COR-L47 (cell line): ENCODE measurements around the gene CNPY1.

ENCODE experiments used
- DNase-seq: peaks from one replicate; lab custom pipeline; 2025; lab: John Stamatoyannopoulos, UW

The CNPY1 gene

DNA sequence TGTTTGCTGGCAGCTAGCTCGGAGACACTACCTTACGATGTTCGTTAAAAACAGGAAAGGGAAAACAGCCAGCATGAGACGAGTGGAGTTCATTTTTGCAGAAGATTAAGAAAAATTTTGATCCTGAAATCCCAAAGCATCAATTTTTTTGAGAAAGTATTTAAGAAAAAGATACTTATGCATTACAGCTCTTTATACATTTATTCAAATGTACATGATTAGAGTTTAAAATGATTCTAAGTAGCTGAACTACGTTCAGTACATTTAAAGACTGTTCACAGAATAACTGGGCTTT, 34.7 kb downstream of the CNPY1 start:
- no peak for DNase-seq

DNA sequence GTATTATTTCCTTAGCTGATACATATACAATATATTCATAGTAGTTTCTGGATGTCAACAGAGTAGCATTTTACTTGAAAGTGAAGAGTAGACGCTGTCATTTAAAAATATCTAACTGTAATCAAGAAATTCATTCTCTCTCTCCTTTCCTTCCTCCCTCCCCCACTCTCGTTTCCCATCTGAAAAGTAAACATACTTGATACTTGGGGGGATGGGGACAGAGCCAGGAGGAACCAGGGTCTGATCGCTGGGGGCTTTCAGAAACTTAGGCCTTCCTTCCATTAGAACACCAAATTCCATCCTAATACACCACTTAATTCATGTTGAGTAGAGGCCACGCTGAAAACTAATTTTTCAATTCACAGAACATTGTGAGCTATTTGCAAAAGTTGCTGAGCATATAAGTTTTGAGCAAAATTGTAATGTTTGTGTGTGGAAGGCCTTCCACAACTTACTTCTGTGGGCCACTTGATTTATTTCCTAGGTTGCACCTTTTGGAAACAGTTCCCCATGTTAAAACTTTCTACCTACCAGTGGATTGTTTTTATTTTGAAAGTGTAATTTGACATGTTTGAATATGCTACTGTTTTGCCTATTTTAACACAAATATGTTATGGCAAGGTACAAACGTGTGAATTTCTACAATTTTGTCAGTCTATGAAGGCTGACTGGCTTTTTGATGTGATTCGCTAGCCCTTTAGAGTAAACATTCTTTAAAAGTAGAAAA, 35.2 kb downstream of the CNPY1 start:
- DNase-seq: no peak

DNA sequence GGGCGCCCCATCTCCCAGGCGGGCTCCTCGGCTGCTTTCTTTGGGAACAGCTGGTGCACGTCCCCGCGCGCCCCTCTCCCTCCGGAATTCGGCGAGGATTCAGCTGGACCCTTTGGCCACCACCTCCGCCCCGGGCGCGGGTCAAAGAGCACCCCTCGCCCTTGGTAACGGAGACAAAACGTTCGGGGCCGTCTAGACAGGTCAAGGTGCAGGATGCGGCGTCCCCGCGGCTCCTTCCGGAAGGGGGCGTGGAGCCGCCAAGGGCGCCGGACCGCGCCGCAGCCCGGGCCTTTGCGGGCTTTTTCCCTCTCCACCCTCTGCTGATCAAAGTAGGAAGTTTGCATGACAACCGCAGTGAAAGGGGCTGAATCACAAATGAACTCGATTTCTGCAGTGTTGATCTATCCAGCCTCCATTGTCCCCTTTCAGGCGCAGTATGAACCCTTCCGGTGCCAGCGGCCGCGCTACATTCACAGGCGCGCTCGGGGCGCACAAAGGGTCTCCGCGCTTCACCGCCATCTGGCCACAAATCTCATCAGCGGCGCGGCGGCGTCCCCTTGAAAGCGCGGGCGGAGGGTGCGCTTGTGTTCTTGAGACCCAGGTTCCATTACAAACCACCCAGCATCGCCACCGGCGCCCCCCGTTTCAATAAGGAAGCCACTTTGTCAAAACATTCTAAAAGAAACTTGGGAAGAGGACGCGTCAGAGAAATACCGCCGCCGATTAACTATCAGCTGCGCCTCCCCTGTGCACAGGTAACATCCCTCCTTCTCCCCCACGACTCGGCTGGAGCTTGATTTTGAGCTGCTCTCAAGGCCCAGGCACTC, 36.4 kb downstream of the CNPY1 start:
- no peak for DNase-seq

DNA sequence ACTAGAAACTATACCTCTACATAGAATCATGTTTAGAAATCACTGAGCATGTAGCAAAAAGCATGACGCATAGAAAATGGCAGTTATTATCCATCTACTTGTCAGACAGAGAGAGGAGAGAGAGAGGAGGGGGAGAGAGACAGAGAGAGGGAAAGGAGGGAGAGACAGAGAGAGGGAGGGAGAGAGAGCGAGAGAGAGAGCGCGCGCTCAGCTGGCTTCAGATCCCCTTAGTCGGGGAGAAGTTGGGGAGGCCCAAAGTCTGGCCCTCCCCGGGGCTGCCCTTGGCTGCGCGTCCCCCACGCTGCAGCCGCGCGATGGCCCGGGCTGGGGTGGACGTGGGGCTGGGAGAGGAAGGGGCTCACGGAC, 37.0 kb downstream of the CNPY1 start:
- no peak for DNase-seq

DNA sequence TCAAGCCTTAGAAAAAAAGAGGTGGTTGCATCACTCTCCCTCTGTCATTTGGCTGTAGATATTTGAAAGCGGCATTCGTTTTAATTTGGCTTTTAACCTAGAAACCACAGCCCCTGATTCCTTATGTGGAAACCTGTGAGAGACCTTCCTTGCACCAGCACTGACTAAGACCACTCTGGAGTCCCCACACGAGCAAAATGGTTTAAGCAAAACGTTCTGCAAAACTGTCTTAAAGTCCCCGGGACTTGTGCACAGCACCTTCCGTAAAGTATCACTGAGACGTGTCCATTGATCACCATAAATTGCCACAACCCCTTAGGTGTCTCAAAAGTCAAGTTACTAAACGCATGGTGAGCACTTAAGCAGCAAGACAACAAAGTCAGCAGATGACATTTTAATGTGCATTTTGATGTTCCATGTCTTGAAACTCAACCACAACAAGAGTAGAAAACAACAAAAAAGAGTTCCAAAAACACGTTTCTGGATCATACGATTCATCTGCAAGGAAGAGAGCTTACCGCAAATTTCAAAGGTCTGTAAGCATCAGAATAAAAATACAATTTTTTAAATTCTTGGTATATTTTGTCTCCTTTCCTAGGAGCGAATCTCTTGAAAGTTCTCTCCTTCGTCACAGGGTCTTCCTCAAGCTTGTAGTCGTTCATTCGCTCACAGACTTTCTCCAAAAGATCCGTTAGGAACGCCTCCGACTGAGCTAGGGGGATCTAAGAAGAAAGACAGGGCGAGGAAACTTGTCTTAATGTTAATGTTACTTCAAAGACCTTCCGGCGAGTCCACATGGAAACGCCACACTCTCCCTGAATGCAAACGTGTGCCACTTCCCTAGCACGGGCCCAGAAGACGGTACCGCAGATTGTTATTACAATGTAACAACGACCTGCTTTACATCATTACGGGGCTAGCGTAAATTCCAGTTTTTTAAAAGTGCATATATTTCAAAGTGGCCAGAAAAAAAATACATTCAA, 37.7 kb downstream of the CNPY1 start:
- no peak for DNase-seq

DNA sequence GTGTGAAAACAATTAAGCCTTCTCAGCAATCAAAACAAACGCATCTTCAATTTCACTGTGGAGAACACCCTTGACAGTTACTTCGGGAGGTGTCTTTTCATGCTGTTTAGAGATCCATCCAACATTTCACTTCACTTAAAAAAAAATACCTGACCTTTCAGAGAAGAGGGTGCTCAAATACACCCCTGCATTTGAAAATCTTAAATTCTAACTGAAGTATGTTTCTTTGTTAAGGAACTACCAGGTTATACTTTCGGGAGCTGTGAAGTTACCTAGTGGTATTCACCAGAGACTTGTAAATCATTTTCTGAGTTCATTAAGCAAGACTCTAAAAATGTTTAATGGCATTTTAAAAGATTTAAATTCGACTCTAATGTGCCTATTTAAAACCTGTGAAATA, 38.8 kb downstream of the CNPY1 start:
- DNase-seq: no peak

DNA sequence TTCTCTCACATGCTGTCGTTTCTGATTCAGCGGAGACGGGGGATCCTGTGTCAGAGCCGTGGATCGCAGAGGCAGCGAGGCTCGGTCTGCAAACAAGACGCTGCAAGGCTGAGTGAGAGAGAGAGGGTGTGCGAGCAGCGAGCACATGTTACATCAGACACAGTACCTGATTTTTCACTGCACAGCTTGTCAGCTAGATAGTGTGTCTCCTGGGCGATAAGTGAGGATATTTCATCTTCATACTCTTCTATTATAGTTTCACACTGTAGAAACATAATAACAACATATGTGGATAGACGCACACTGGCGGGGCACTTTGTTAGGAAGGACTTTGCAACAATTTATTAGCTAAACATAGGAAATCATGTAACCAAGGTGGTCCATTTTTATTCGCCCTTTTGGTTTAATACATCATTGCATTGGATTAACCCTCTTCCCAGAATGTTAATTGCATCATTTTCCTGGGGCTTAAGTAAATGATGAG, 39.5 kb downstream of the CNPY1 start:
- DNase-seq: no peak

DNA sequence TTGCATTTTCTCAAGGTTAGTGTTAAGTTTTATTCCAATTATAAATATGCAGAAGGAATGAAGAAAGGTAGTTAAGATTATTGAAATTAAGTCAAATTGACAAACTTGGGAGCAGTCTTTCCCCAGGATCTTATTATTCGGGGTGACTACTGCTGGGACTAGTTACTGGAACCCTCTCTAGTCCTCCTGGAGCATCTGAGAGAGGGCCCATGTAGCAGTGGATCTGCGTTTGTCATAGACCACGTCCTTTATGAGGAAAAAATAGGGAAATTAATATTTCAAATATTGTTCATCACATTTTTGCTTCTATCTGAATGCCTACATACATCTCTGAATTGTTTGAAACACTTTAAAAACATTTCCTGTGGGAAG, 41.0 kb downstream of the CNPY1 start:
- DNase-seq: no peak

DNA sequence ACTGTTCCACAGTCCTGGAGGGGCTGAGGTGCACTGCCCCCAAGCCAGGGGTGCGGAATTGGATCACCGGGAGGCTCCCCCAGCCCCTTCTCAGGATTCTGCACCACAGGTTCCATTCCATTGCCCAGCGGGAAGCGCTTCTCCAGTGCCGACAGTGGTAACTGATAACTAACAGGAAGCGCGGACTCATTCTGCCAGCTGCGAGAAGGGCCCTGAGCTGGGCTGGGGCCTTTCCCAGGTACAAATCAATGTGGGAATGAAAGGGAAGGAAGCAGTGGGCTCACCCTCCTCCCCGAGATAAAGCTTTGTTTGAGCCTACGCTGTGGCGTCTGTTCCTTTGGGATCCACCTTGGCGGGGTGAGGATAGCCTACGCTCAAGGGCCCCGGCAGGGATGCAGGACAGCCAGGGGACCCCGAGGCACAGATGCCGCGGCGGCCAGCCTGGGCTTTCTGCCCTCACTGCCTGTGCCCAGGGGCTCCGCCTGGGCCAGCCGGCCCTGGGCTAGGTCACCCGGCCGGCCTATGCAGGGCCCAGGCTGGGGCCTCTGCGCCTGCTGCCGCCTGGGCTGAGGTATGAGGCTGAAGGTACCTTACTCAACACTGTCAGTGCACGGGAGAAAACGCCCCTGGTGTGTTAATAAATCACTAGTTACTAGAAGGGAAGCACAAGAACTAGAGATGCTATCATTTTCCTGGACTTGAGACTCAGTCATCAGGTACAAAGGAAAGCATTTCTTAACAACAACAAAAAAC, 49.0 kb downstream of the CNPY1 start:
- DNase-seq: no peak

DNA sequence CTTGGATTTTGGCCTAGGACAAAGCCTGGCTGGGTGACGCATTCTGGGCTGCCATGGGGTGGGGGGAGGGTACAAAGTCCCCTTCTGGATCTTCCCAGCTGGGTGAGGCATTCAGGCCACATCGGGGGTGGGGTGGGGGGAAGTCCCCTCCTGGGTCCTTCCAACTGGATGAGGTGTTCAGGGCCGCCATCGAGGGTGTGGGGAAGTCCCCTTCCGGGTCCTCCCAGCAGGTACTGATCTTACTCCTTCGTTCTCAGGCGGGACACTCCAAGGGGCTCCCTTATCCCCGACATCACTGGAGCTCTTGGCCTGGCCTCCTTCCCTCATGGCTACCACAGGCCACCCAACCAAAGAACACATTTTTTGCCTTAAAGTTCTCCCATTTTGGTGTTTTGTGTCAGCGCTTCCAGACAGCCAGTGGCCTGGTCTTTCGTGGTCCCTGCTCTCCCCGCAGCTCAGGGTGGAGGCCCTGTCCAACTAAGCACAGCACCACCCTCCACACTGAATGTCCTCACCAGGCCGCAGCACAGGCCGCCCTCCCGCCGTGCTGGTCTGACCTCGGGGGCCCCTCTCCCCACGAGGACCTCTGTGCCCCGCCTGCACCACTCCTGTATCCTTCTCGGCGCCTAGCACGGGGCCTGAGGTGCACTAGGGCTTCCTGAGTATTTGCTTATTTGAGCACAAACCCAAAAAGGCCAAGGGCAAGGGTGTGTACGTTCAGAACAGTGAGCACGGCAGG, 49.9 kb downstream of the CNPY1 start:
- DNase-seq: no peak

DNA sequence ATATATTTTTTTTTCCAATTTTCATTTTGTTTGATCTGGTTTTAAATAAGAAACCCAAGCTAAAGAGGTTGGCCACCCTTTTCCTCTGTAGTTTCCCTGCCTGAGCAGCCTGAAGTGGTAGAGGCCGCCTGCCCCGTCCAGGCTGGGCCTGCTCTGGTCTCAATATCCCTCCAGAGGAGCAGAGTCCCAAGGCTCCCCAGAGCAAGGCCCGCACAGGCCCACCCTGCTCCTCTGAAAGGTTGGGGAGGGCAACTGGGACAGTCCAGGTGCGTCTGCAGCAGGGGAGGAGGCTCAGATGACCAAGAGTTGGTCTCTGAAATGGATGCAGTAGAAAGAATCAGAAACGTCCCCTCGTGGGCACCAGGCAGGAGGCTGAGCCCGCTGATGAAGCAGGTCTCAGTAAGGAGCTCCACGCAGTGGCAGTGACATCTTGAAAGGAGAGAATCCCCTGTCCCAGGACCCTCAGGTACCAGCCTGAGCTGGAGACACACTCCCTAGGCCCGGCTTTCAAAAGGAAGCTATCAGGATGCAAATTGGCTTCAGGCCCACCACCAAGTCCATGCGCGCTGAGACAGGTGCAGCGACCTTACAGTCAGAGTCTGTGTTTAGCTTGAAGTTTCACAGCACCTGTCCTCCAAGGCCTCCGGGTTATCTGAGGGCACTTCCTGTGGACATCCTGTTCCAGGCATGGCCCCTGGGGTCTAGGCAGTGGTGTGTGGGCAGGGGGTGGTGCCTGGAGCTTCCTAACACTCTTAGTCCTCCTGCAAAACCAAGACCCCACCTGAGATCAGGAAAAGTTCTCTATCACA, 50.7 kb downstream of the CNPY1 start:
- DNase-seq: no peak

DNA sequence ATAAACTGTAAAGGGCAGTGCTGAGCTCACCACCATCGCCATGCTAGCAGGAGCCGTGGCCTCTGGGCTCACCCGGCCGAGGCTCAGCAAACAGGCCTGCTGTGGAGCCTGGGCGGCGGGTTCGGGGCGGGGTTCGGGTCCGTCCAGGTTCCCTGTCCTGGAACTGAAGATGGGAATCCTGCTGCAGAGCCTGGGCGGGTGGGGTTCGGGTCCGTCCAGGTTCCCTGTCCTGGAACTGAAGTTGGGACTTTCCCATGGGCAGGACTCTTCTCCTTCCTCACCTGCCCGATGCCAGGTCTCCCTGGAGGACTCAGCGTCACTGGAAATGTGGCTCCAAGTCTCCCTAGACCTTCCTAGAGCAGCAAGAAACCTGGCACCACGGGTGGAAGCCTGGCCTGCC, 51.8 kb downstream of the CNPY1 start:
- no peak for DNase-seq

DNA sequence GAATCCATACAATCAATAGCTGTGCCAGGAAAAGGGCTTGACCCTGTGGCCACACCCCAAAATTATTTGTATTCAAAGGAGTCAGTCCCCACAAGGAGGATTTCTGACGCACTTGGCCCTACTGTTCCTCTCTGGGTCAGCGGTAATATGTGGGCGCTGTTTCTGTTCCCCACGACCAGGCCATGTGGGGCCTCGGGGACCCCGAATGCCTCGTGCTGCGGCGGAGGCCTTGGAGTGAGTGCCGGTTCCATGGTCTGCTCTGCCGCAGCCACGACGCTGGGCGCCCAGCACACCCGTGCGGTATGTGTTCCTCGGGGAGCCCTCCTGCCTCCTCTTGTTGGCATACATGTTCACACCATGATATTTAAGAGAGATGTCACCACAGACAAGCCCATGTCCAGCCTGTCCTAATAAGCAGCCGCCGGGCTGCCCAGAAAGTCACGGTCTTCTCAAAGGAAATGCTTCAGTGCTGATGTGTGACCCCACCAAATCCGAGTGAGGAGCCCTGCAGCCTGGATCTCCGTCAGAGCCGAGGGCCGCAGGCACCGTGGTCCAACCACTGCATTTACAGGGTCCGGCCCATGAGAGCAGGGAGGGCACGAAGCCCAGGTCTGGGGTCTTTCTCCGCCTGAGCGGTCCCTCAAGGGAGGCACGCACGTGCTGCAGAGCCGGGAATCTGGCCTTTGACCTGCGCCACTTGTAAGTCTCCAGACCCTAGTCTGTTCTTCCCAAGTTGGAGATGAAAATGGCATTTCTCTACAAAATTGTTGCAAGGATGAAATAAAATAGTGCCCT, 52.4 kb downstream of the CNPY1 start:
- DNase-seq: no peak

DNA sequence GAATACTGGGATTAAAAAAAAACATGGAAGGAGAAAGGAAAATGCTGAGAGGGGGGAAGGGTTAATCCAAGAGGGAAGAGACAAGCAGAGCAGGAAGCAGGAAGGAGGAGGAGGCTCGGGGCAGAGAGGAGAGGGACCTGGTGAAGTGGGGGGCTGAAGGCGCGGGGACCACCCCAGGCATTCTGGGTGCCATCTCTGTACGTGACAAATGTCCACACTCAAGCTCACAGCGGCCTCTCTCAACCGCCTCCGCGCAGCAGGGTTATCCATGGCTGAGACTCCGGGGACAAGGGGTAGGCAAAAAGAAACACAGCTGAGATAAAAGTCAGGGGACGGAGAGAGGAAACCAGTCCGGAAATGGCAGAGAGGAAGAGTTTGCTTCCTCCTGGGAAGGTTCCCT, 54.5 kb downstream of the CNPY1 start:
- DNase-seq: no peak

DNA sequence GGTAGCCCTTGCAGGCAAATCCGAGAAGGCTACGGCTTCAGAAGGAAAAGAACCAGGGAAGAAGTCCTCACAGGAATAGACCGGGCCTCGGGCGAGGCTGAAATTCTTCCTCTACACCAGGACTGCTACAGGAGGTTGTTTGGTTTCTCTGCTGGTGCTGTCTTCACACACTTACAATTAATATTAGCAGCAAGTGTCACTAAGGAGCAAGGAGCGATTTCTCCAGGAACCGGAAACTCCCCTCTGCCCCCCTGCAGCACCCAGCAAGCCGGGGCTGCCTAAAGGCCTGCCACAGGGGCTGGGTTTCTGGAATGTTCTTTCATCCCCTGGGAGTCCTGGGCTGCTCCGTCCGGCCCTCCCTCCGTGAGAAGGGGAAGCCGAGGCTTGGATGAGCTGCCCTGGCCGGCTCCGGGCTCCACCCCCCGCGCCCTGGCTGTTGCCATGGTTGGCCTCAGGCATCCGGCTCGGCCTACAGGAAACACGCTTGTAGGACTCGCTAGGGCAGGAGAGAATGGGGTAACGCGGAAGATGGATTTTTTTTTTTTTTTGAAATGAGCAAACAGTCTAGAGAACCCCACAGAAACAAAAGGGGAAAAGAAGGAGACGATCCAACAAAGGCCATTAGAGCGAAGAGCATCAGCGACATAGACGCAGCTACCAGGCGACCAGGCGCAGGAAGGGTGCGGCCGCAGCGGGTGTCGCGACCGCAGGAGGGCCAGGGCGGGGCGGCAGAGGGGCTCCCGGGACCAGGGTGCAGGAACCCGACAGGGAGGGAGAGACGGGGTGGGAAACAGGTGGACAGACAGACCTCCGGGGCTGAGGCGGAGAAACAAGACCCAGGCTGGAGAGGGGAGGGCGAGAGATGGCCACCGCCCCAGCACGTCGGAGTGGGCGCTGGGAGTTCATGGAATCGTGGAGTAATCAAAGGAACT, 55.4 kb downstream of the CNPY1 start:
- no peak for DNase-seq

DNA sequence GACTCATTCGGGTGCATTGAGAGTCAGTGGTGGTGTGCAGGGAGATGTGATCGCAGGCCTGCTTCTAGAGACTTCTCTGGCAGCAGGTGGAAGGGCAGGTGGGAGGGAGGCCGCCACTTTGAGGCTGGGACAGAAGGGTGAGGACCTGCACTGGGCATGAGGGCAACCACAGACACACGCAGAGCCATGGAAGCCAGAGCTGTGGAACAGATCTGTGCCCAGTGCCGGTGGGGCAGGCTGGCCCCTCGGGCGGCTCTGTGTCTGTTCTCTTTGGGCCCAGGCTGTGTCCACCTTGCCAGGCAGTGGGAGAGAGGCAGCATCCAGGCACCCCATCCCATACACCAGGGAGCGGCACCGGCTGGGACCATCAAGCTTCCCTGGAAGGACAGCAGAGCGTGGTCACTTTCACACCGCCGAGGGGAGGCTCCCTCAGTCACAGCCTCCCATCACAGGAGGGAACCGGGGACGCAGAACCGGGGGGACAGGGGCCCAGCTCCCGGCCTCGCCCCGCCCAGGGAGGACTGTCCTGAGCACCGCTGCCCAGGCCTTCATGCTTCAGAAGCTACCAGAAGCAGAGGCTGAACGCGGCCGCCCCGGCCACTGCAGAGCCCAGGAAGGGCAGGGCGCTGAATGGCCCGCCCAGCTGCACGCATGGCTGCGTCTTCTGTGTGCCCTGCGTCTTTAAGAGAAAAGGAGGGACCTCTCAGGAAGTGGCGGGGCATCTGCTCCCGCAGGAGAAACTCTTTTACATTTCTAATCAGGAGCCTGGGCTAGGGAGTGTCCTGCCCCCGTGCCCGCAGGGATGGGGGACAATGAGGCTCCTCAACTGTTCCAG, 56.3 kb downstream of the CNPY1 start:
- no peak for DNase-seq

DNA sequence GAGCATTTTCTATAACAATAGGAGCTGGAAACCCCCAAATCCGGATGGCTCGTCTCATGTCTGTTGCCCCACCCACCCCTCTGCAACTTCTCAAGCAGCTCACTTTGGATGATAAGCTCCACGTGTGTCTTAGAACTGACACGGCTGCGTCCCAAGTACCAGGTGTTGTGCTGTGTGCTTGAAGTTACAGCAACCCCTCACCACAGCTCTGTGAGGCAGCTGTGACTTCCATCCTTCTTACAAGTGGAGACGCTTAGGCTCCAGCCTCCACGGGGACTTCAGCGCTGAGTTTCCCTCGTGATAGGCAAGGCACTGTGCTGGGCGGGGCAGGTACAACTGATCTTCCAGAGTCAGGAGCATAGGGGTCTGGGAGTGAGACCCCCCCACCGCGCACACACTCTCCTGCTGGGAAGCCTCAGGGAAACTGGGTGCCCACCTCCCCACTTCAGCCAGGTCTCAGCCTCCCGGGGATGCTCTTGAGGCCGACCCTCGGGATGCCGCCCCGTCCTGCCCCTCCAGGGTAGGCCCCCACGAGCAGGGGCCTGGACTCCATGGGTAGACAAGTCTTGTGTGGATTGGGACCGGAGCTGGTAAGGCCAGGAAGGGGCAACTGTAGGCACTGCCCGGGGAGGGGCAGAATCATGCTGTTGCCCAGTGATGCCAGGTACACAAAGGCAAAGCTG, 57.1 kb downstream of the CNPY1 start:
- no peak for DNase-seq
